Adipose tissue (tissue), 3 donors: ENCODE results near the gene MYOF. TPM values are rescaled to one million over a fixed set of nuclear protein-coding genes. Genes with fewer than 3 reads are reported as not detected.
"Not testable (repeated sequence)": the region's sequence is repeated elsewhere in the genome, so short reads cannot be mapped to it uniquely, and the experiment has no call there.

Experiments used
- H3K27ac ChIP-seq: one replicate; pipeline ENCODE4 v1.5.1; 2013; ENCODE audit warnings: low read depth, low read length
- WGBS, 3 donors: extraction: QIAGEN DNeasy Blood & Tissue Kit; methylation state at CpG; one replicate each; pipeline ENCODE4 v1.1.7; 2013; 5-methylcytosine and 5-hydroxymethylcytosine counted together
- polyA plus RNA-seq, 3 donors: library from polyadenylated mRNA; stranded (reverse); fragments of 200-250 nt; gene quantifications; one replicate each; pipeline ENCODE4 v1.2.3, GENCODE V29; 2013
- donor health status: healthy with polysubstance abuse.
- donor health status: Bipolar disorder and iron deficiency.
- donor health status: healthy.

MYOF gene
- polyA plus RNA-seq, 3 donors = 6.2 to 32.1 (median 11.6) TPM

GRCh38 chr10:93440591-93441091 lies 41.5 kb downstream of the MYOF start:
- WGBS, 3 donors = 62 to 75% (median 74%) methylated on average over 2 of the region's 2 CpGs
- H3K27ac ChIP-seq = no peak overlapping the region

- peak overlapping the region; percentile 86 for H3K27ac ChIP-seq
- 20 to 59% (median 51%) methylated on average over 16 of the region's 16 CpGs for WGBS, 3 donors
Observed at GRCh38 chr10:93438613-93439253, 43.4 kb downstream of the MYOF start.

GRCh38 chr10:93437946-93438612 lies 44.1 kb downstream of the MYOF start:
- peak overlapping the region; percentile 86 for H3K27ac ChIP-seq
- WGBS, 3 donors = 47 to 53% (median 48%) methylated on average over 19 of the region's 19 CpGs

- 31 to 57% (median 35%) methylated on average over 18 of the region's 18 CpGs for whole genome bisulfite sequencing, 3 donors
- H3K27ac ChIP-seq = peak overlapping the region; percentile 86
Observed at GRCh38 chr10:93437086-93437945, 44.8 kb downstream of the MYOF start.

- peak overlapping the region; percentile 70 for H3K27ac ChIP-seq
- 41 to 60% (median 44%) methylated on average over 4 of the region's 4 CpGs for WGBS, 3 donors
Observed at GRCh38 chr10:93436591-93437085, 45.5 kb downstream of the MYOF start.

GRCh38 chr10:93435621-93436397 lies 46.3 kb downstream of the MYOF start:
- H3K27ac ChIP-seq = peak overlapping the region; percentile 92
- WGBS, 3 donors = 44 to 71% (median 50%) methylated on average over 5 of the region's 5 CpGs

- H3K27ac ChIP-seq = peak overlapping the region; percentile 53
- WGBS, 3 donors = 70 to 88% (median 75%) methylated on average over 6 of the region's 6 CpGs
Observed at GRCh38 chr10:93434991-93435491, 47.1 kb downstream of the MYOF start.

GRCh38 chr10:93431361-93431760 lies 50.8 kb downstream of the MYOF start:
- 90 to 95% (median 91%) methylated on average over 4 of the region's 4 CpGs for WGBS, 3 donors

GRCh38 chr10:93425861-93426260 lies 56.3 kb downstream of the MYOF start:
- WGBS, 3 donors = 85 to 93% (median 91%) methylated on average over 6 of the region's 6 CpGs
- H3K27ac ChIP-seq = no peak overlapping the region

More at GRCh38 chr10:93431361-93431760, 50.8 kb downstream of the MYOF start:
- no peak overlapping the region for H3K27ac ChIP-seq

- H3K27ac ChIP-seq = no peak overlapping the region
- 62 to 79% (median 64%) methylated on average over 4 of the region's 4 CpGs for WGBS, 3 donors
Observed at GRCh38 chr10:93422118-93422517, 60.0 kb downstream of the MYOF start.

- no peak overlapping the region for H3K27ac ChIP-seq
- 86 to 91% (median 86%) methylated on average over 6 of the region's 6 CpGs for WGBS, 3 donors
Observed at GRCh38 chr10:93420944-93421825, 60.9 kb downstream of the MYOF start.

GRCh38 chr10:93420091-93420490 lies 62.0 kb downstream of the MYOF start:
- H3K27ac ChIP-seq = no peak overlapping the region
- WGBS, 3 donors = 47 to 67% (median 51%) methylated on average over 5 of the region's 5 CpGs

GRCh38 chr10:93419016-93419415 lies 63.1 kb downstream of the MYOF start:
- WGBS, 3 donors = 78 to 96% (median 83%) methylated on average over 8 of the region's 8 CpGs
- not testable (repeated sequence) for H3K27ac ChIP-seq

- WGBS, 3 donors = 63 to 89% (median 75%) methylated on average over 3 of the region's 3 CpGs
Observed at GRCh38 chr10:93417921-93418320, 64.2 kb downstream of the MYOF start.

GRCh38 chr10:93417266-93417665 lies 64.9 kb downstream of the MYOF start:
- no peak overlapping the region for H3K27ac ChIP-seq
- WGBS, 3 donors = 75 to 88% (median 82%) methylated on average over 3 of the region's 3 CpGs

More at GRCh38 chr10:93417921-93418320, 64.2 kb downstream of the MYOF start:
- H3K27ac ChIP-seq = no peak overlapping the region

- H3K27ac ChIP-seq = no peak overlapping the region
- WGBS, 3 donors = 93 to 95% (median 93%) methylated on average over 4 of the region's 4 CpGs
Observed at GRCh38 chr10:93416824-93417223, 65.3 kb downstream of the MYOF start.

GRCh38 chr10:93415693-93416092 lies 66.4 kb downstream of the MYOF start:
- H3K27ac ChIP-seq = no peak overlapping the region
- 65 to 80% (median 79%) methylated on average over 6 of the region's 6 CpGs for WGBS, 3 donors
